GM12865 (cell line): Measurements from ENCODE around the gene AGPAT1.

Source experiments
- DNase-seq: peaks from one replicate; pipeline ENCODE4 v3.0.0; 2010; ENCODE audit warnings: low read depth
- H3K4me3 ChIP-seq: 2 replicates; pipeline ENCODE4 v1.5.1; 2011; ENCODE audit warnings: mild to moderate bottlenecking, low read depth, low read length, control low read depth
- TF ChIP-seq, protein P1 (sequence below): IDR thresholded peaks from 2 replicates; pipeline ENCODE4 v1.5.1; 2011; ENCODE audit warnings: low read length, control low read depth, low read depth, inconsistent platforms; ENCODE audit not compliant: insufficient read depth; ENCODE audit errors: missing control alignments

AGPAT1 gene

DNA sequence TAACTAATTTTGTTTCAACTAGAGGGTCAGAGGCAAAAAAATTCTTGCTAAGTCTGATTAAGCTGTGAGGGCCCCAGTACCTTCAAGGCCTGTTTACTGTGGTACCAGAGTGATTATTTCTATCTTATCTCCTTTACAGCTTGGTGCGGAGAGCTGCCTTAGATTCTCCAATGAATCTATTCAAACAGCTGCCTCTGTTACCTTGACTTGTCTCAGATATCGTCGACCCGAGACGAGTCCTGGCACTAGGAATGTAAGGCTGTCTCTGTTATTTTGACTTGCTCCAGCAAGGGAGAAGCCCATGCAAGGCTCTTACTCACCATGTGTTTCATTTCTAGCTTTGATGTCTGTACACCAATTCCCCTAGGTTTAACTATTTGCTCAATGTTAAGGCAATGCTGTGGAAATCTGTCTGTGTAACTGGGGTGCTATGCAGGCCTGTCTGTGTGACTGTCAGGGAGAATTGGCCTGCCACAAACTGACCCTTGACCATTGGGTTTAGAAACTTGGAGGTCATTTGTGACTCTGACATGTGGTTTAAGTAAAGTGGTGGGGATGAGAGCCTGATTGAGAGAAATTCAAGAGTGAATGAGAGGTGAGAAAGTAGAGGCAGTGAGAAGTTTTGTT is 35.4 kb downstream of the AGPAT1 start:
- no peak overlapping the region for H3K4me3 ChIP-seq
- TF ChIP-seq, protein P1, sequence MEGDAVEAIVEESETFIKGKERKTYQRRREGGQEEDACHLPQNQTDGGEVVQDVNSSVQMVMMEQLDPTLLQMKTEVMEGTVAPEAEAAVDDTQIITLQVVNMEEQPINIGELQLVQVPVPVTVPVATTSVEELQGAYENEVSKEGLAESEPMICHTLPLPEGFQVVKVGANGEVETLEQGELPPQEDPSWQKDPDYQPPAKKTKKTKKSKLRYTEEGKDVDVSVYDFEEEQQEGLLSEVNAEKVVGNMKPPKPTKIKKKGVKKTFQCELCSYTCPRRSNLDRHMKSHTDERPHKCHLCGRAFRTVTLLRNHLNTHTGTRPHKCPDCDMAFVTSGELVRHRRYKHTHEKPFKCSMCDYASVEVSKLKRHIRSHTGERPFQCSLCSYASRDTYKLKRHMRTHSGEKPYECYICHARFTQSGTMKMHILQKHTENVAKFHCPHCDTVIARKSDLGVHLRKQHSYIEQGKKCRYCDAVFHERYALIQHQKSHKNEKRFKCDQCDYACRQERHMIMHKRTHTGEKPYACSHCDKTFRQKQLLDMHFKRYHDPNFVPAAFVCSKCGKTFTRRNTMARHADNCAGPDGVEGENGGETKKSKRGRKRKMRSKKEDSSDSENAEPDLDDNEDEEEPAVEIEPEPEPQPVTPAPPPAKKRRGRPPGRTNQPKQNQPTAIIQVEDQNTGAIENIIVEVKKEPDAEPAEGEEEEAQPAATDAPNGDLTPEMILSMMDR: no peak
- DNase-seq: no peak

DNA sequence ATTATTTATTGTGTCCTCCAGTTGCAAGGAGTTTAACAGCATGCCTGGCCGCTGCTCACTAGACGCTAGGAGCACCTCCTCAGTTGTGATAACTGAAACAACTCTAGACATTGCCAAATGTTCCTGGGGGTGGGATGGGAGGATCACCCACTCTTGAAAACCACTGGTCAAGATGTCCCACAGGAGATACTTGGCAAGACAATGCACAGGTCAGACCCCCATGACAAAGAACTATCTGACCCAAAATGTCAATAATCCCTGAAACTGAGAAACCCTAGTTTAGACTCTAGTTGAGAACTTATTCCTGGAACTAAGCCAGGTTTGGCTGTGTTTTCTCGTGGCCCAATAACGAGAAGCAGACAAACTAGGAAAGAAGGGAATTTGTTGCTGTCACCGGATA is 36.3 kb downstream of the AGPAT1 start:
- TF ChIP-seq, protein P1: no peak
- H3K4me3 ChIP-seq: no peak overlapping the region
- no peak for DNase-seq

DNA sequence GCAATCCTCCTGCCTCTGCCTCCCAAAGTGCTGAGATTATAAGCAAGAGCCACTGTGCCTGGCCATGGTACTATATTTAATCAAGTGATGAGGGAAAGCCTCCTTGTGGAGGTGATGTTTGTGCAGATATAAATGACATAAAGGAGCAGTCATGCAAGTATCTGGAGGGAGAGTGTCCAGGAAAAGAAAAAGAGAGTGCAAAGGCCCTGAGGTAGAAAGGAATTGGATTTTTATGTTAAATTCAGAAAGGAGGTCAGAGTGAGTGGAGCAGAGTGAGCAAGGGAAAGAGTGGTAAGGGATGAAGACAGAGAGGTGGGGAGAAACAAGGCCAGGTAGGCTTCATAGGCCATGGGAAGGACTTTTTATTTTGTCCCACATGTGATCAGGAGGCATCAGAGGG is 38.4 kb downstream of the AGPAT1 start:
- DNase-seq: no peak
- H3K4me3 ChIP-seq: no peak overlapping the region
- TF ChIP-seq, protein P1: no peak

DNA sequence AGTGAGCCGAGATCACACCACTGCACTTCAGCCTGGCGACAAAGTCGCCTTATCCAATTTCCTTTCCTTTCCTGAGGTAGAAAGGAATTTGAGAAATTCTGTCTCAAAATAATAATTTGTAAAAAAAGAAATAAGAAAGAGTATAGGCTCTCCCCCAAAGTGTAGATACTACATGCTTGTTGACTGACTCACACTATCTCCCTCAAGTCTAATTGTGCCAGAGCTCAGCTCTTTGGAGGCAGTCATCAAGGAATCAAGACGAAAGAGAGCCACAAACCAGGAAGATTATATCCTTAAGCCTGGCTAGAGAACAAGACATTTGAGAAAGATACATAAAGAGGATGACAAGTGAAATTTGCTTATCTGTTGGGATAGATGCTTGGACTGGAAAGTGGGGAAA is 42.1 kb downstream of the AGPAT1 start:
- H3K4me3 ChIP-seq: no peak overlapping the region
- no peak for DNase-seq
- TF ChIP-seq, protein P1: no peak

DNA sequence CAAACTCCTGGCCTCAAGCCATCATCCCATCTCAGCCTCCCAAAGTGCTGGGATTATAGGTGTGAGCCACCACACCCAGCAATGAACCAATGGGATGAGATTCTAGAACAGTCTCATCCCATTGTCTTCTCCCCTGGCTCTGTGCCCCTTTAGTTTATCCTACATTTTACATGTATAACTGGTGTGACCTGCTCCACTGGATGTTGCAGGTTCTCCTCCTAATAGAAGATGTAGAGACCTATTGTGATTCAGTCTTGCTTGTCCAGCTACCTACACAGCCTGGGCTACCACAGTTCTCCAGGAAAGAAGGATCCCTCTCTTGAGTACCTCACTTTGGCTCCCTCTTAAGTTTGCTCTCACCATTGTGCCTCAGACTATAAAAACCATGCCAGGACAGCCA is 43.8 kb downstream of the AGPAT1 start:
- no peak overlapping the region for H3K4me3 ChIP-seq
- no peak for DNase-seq
- TF ChIP-seq, protein P1: no peak

DNA sequence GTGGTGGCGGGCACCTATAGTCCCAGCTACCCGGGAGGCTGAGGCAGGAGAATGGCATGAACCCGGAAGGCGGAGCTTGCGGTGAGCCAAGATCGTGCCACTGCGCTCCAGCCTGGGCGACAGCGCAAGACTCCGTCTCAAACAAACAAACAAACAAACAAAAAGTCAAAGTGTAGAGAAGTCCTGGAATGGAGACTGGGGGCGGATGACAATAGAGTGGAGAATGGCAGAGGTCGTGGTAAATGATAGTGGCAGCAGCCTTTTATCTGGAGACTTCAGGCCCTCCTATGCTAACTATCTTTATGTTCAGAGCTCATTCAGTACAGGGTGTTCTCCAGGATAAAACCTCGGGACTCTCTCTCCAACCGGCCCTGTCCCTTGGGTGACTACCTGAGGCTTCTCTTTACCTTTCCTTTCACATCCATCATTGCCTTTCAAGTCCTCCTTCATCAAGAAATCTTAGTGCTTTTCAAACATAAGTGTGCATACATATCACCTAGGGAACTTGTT is 44.4 kb downstream of the AGPAT1 start:
- TF ChIP-seq, protein P1: no peak
- no peak overlapping the region for H3K4me3 ChIP-seq
- DNase-seq: no peak

DNA sequence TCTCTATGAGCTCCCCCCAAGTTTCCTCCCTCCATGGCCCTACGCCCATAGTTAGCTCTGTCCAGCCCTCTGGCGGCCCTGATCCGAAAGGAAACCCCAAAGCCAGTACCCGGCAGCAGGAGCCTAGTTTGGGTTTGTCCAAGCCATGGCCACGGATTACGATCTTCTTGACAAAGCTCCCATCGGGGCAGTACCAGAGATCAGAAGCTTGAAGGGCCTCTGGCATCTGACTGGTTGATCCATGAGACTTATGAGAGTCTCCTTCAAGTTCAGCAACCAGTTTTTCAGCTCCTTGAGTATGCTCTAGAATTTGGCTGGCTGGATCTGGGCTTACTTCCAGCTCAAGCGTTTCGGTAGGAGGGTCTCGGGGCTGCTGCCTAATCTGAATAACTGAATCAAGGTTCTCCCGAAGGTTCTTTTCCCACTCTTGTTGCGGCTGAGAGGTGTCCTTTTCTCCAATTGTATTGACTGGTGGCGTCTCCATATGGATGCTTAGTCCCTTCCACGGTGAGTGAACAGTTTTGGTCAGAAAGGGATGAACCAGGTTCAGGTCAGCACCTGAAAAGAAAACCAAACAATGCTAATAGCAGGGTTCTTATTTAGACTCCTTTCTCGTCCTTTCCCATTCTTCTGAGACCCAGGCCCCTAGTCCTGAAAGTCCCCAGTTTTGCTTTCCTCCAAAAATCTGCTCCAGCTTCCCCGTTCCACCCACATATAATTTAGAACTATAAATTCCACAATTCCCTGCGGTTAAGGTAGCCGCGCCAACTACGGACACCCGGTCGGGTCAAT is 46.4 kb downstream of the AGPAT1 start:
- peak overlapping the region; percentile 95 for H3K4me3 ChIP-seq
- TF ChIP-seq, protein P1: no peak
- no peak for DNase-seq
